ENCODE measurements around the gene TMEM132D.

TMEM132D gene

DNA sequence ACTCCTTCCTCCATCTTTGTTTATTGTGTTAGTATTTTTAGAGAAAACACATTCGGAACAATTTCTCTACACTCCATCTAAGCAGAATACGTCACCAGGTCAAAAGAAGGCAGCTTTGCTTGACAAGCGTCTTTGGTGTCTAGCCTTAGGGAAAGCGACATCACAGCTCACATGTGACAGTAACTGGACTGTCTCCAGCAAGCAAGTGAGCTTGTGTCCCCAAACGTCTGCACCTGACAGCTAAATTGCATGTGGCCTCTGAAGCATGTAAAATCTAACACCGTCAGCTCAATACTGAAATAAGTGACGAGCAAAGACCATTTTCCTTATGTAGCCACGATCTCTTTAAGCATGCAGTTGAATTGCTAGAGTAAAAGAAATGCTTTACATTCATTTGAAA, 540.8 kb downstream of the TMEM132D start:
- Histone ChIP-seq H2BK15ac (ENCODE audit: low read depth, poor library complexity, severe bottlenecking) (no peak overlapping the region), H3K18ac (ENCODE audit: low read depth in 1 of 2, low read length in 2 of 2) (no peak overlapping the region), H3K4ac (ENCODE audit: low read depth in 1 of 2, low read length in 2 of 2) (no peak overlapping the region), H3K23ac (ENCODE audit: low read length in 2 of 2) (no peak overlapping the region), H2BK12ac (ENCODE audit: low read length in 2 of 2) (no peak overlapping the region), H3K4me2 (ENCODE audit: low read length, poor library complexity, severe bottlenecking) (no peak overlapping the region), H2BK120ac (ENCODE audit: low read depth, low read length) (no peak overlapping the region), H2BK5ac (ENCODE audit: low read depth, low read length, poor library complexity, severe bottlenecking) (no peak overlapping the region), H3K14ac (ENCODE audit: low read length in 2 of 2) (no peak overlapping the region), H3K36me3 (ENCODE audit: control insufficient read depth in 1 of 2, insufficient read depth in 2 of 2, low read depth in 1 of 2, low read length in 2 of 2) (no peaks in the 10 kb centered on the region), H4K91ac (ENCODE audit: low read length) (no peak overlapping the region), H3K4me3 (ENCODE audit: insufficient read depth in 1 of 2, low read depth in 1 of 2, low read length in 2 of 2) (no peak overlapping the region), H2AK5ac (ENCODE audit: low read length, severe bottlenecking) (no peak overlapping the region), H3K27me3 (ENCODE audit: control insufficient read depth in 1 of 2, insufficient read depth in 1 of 2, low read length in 2 of 2) (no peaks in the 10 kb centered on the region), H3K27ac (ENCODE audit: low read length, poor library complexity, severe bottlenecking) (no peak overlapping the region), H3K9me3 (ENCODE audit: control insufficient read depth, low read length) (peaks cover 36% of the 10 kb centered on the region), H4K8ac (ENCODE audit: low read length) (no peak overlapping the region), H3K4me1 (ENCODE audit: control insufficient read depth, insufficient read depth, low read depth, low read length) (no peaks in the 10 kb centered on the region), H3K79me1 (replicated peaks; ENCODE audit: low read length, poor library complexity, severe bottlenecking) (no peaks in the 10 kb centered on the region), H2AFZ (ENCODE audit: low read depth, low read length) (no peak overlapping the region), H3K9ac (ENCODE audit: low read length) (no peak overlapping the region)
- WGBS, result 81% methylated on average over 7 of the region's 8 CpGs
- no peak for DNase-seq

DNA sequence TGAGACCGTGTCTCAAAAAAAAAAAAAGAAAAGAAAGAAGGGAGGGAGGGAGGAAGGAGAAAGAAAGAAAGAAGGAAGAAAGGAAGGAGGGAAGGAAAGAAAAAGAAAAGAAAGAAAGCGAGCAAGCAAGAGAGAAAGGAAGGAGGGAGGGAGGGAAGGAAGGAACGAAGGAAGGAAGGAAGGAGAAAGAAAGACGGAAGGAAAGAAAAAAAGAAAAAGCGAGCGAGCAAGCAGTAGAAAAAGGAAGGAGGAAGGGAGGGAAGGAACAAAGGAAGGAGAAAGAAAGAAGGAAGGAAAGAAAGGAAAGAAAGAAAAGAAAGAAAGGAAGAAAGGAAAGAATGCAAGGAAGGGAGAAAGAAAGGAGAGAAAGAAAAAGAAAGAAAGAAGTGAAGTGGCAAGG, 546.6 kb downstream of the TMEM132D start:
- no peak overlapping the region for H2BK15ac ChIP-seq (ENCODE audit: low read depth, poor library complexity, severe bottlenecking)
- H2AFZ ChIP-seq (ENCODE audit: low read depth, low read length), result no peak overlapping the region
- WGBS, result 84% methylated on average over 6 of the region's 6 CpGs
- H3K4me3 ChIP-seq (ENCODE audit: insufficient read depth in 1 of 2, low read depth in 1 of 2, low read length in 2 of 2), result no peak overlapping the region
- H2BK5ac ChIP-seq (ENCODE audit: low read depth, low read length, poor library complexity, severe bottlenecking), result no peak overlapping the region
- no peaks in the 10 kb centered on the region for H3K79me1 ChIP-seq (replicated peaks; ENCODE audit: low read length, poor library complexity, severe bottlenecking)
- peaks cover 18% of the 10 kb centered on the region for H3K9me3 ChIP-seq (ENCODE audit: control insufficient read depth, low read length)
- no peaks in the 10 kb centered on the region for H3K4me1 ChIP-seq (ENCODE audit: control insufficient read depth, insufficient read depth, low read depth, low read length)
- H3K14ac ChIP-seq (ENCODE audit: low read length in 2 of 2), result no peak overlapping the region
- no peak overlapping the region for H3K18ac ChIP-seq (ENCODE audit: low read depth in 1 of 2, low read length in 2 of 2)
- no peak overlapping the region for H2BK12ac ChIP-seq (ENCODE audit: low read length in 2 of 2)
- no peak overlapping the region for H4K91ac ChIP-seq (ENCODE audit: low read length)
- no peak overlapping the region for H4K8ac ChIP-seq (ENCODE audit: low read length)
- no peak overlapping the region for H3K23ac ChIP-seq (ENCODE audit: low read length in 2 of 2)
- H3K4ac ChIP-seq (ENCODE audit: low read depth in 1 of 2, low read length in 2 of 2), result no peak overlapping the region
- H3K4me2 ChIP-seq (ENCODE audit: low read length, poor library complexity, severe bottlenecking), result no peak overlapping the region
- H3K27ac ChIP-seq (ENCODE audit: low read length, poor library complexity, severe bottlenecking), result no peak overlapping the region
- H2BK120ac ChIP-seq (ENCODE audit: low read depth, low read length), result no peak overlapping the region
- H3K36me3 ChIP-seq (ENCODE audit: control insufficient read depth in 1 of 2, insufficient read depth in 2 of 2, low read depth in 1 of 2, low read length in 2 of 2), result no peaks in the 10 kb centered on the region
- no peak for DNase-seq
- H3K27me3 ChIP-seq (ENCODE audit: control insufficient read depth in 1 of 2, insufficient read depth in 1 of 2, low read length in 2 of 2), result no peaks in the 10 kb centered on the region
- H3K9ac ChIP-seq (ENCODE audit: low read length), result no peak overlapping the region
- no peak overlapping the region for H2AK5ac ChIP-seq (ENCODE audit: low read length, severe bottlenecking)

DNA sequence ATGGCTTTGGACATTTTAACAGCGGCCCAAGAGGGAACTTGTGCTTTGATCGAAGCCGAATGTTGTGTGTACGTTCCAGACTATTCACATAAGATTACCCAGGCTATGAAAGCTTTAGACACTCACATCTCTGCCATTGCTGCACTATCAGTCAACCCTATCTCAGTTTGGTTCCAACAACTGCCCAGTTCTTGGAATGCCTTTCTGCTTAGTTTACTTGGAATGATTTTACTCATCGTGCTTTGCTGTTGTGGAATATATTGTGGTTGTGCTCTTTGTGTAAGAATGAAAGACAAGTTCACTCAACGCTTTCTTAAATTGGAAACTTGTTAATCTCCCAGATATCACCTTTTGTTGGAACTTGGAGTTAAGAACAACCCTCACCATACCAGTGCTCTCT, 552.3 kb downstream of the TMEM132D start:
- no peak overlapping the region for H3K4ac ChIP-seq (ENCODE audit: low read depth in 1 of 2, low read length in 2 of 2)
- DNase-seq, result no peak
- H3K9ac ChIP-seq (ENCODE audit: low read length), result no peak overlapping the region
- 82% methylated on average over 5 of the region's 6 CpGs for WGBS
- no peak overlapping the region for H2AK5ac ChIP-seq (ENCODE audit: low read length, severe bottlenecking)
- no peak overlapping the region for H3K23ac ChIP-seq (ENCODE audit: low read length in 2 of 2)
- no peak overlapping the region for H2BK15ac ChIP-seq (ENCODE audit: low read depth, poor library complexity, severe bottlenecking)
- H3K27ac ChIP-seq (ENCODE audit: low read length, poor library complexity, severe bottlenecking), result no peak overlapping the region
- H3K27me3 ChIP-seq (ENCODE audit: control insufficient read depth in 1 of 2, insufficient read depth in 1 of 2, low read length in 2 of 2), result no peaks in the 10 kb centered on the region
- H2BK5ac ChIP-seq (ENCODE audit: low read depth, low read length, poor library complexity, severe bottlenecking), result no peak overlapping the region
- H3K18ac ChIP-seq (ENCODE audit: low read depth in 1 of 2, low read length in 2 of 2), result no peak overlapping the region
- H3K36me3 ChIP-seq (ENCODE audit: control insufficient read depth in 1 of 2, insufficient read depth in 2 of 2, low read depth in 1 of 2, low read length in 2 of 2), result no peaks in the 10 kb centered on the region
- no peaks in the 10 kb centered on the region for H3K79me1 ChIP-seq (replicated peaks; ENCODE audit: low read length, poor library complexity, severe bottlenecking)
- no peak overlapping the region for H3K14ac ChIP-seq (ENCODE audit: low read length in 2 of 2)
- H4K8ac ChIP-seq (ENCODE audit: low read length), result no peak overlapping the region
- H3K4me3 ChIP-seq (ENCODE audit: insufficient read depth in 1 of 2, low read depth in 1 of 2, low read length in 2 of 2), result no peak overlapping the region
- peaks cover 21% of the 10 kb centered on the region for H3K9me3 ChIP-seq (ENCODE audit: control insufficient read depth, low read length)
- no peak overlapping the region for H2AFZ ChIP-seq (ENCODE audit: low read depth, low read length)
- H3K4me2 ChIP-seq (ENCODE audit: low read length, poor library complexity, severe bottlenecking), result no peak overlapping the region
- no peak overlapping the region for H4K91ac ChIP-seq (ENCODE audit: low read length)
- H2BK120ac ChIP-seq (ENCODE audit: low read depth, low read length), result no peak overlapping the region
- no peak overlapping the region for H2BK12ac ChIP-seq (ENCODE audit: low read length in 2 of 2)
- H3K4me1 ChIP-seq (ENCODE audit: control insufficient read depth, insufficient read depth, low read depth, low read length), result no peaks in the 10 kb centered on the region

DNA sequence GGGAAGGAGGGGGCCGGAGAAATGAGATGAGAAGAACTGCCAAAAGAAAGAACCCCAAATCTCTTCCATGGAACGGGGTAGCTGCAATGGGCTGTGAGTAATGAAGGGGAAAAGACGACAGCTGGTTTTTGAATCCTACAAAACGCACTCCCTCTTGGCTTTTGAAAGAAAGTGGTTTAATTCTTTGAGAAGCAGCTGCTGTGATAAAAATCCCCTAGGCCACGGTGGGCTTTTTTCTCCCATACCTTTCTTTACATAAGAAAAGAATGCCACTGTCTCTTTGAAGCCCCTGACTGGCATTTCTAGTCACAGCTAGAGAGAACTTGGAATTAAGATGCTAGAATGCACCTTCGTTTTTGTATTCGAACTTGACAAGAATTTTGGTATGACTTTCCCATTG, 564.5 kb downstream of the TMEM132D start:
- no peak for DNase-seq
- Histone ChIP-seq H2AFZ (ENCODE audit: low read depth, low read length) (no peak overlapping the region), H3K4ac (ENCODE audit: low read depth in 1 of 2, low read length in 2 of 2) (no peak overlapping the region), H2BK5ac (ENCODE audit: low read depth, low read length, poor library complexity, severe bottlenecking) (no peak overlapping the region), H3K18ac (ENCODE audit: low read depth in 1 of 2, low read length in 2 of 2) (no peak overlapping the region), H2BK12ac (ENCODE audit: low read length in 2 of 2) (no peak overlapping the region), H3K23ac (ENCODE audit: low read length in 2 of 2) (no peak overlapping the region), H3K9ac (ENCODE audit: low read length) (no peak overlapping the region), H3K4me3 (ENCODE audit: insufficient read depth in 1 of 2, low read depth in 1 of 2, low read length in 2 of 2) (no peak overlapping the region), H3K36me3 (ENCODE audit: control insufficient read depth in 1 of 2, insufficient read depth in 2 of 2, low read depth in 1 of 2, low read length in 2 of 2) (no peaks in the 10 kb centered on the region), H3K27me3 (ENCODE audit: control insufficient read depth in 1 of 2, insufficient read depth in 1 of 2, low read length in 2 of 2) (no peaks in the 10 kb centered on the region), H4K91ac (ENCODE audit: low read length) (no peak overlapping the region), H3K27ac (ENCODE audit: low read length, poor library complexity, severe bottlenecking) (no peak overlapping the region), H3K14ac (ENCODE audit: low read length in 2 of 2) (no peak overlapping the region), H4K8ac (ENCODE audit: low read length) (no peak overlapping the region), H3K9me3 (ENCODE audit: control insufficient read depth, low read length) (peaks cover 19% of the 10 kb centered on the region), H3K79me1 (replicated peaks; ENCODE audit: low read length, poor library complexity, severe bottlenecking) (no peaks in the 10 kb centered on the region), H3K4me2 (ENCODE audit: low read length, poor library complexity, severe bottlenecking) (no peak overlapping the region), H2BK120ac (ENCODE audit: low read depth, low read length) (no peak overlapping the region), H2BK15ac (ENCODE audit: low read depth, poor library complexity, severe bottlenecking) (no peak overlapping the region), H2AK5ac (ENCODE audit: low read length, severe bottlenecking) (no peak overlapping the region), H3K4me1 (ENCODE audit: control insufficient read depth, insufficient read depth, low read depth, low read length) (no peaks in the 10 kb centered on the region)
- 31% methylated on average over 5 of the region's 7 CpGs for WGBS

Data from mesenchymal stem cell (in vitro differentiated cells and primary cell).